HG02973 (cell line): ENCODE measurements around the gene GGT5.
A peak's percentile ranks its signal among the peaks of the same experiment; 100 is the strongest.
"Not testable (repeated sequence)": the region's sequence is repeated elsewhere in the genome, so short reads cannot be mapped to it uniquely, and the experiment has no call there.

Source experiments
- ATAC-seq: cut with Tn5 transposase; IDR thresholded peaks from one replicate; pipeline ENCODE4 v1.9.1; 2021; ENCODE audit warnings: moderate library complexity; ENCODE audit not compliant: unreplicated experiment

Gene GGT5

GRCh38 chr22:24245030-24245431 is at the start of gene GGT5:
Gene GGT5, minus strand, starts transcription at chr22:24245082. Its CDS starts 357 bp downstream, at chr22:24244725.
- ATAC-seq: not testable (repeated sequence)

GRCh38 chr22:24292202-24292830 is 47.4 kb upstream of the GGT5 start:
- ATAC-seq: not testable (repeated sequence)

GRCh38 chr22:24291515-24292201 is 46.8 kb upstream of the GGT5 start:
- ATAC-seq: no peak

- no peak for ATAC-seq
These were observed 45.6 kb upstream of the GGT5 start for GRCh38 chr22:24290459-24290858.

- no peak for ATAC-seq
These were observed 44.9 kb upstream of the GGT5 start for GRCh38 chr22:24289741-24290163.

GRCh38 chr22:24289114-24289513 is 44.2 kb upstream of the GGT5 start:
- no peak for ATAC-seq

GRCh38 chr22:24287801-24288200 is 42.9 kb upstream of the GGT5 start:
- ATAC-seq: not testable (repeated sequence)

GRCh38 chr22:24287212-24287611 is 42.3 kb upstream of the GGT5 start:
- ATAC-seq: not testable (repeated sequence)

GRCh38 chr22:24285245-24285644 is 40.4 kb upstream of the GGT5 start:
- no peak for ATAC-seq

- ATAC-seq: no peak
These were observed 39.9 kb upstream of the GGT5 start for GRCh38 chr22:24284747-24285203.

- ATAC-seq: no peak
These were observed 37.5 kb upstream of the GGT5 start for GRCh38 chr22:24282401-24282800.

GRCh38 chr22:24280363-24280762 is 35.5 kb upstream of the GGT5 start:
- not testable (repeated sequence) for ATAC-seq

- not testable (repeated sequence) for ATAC-seq
These were observed 30.0 kb upstream of the GGT5 start for GRCh38 chr22:24274696-24275405.

- ATAC-seq: not testable (repeated sequence)
These were observed 29.0 kb upstream of the GGT5 start for GRCh38 chr22:24273906-24274305.

- ATAC-seq: not testable (repeated sequence)
These were observed 28.1 kb upstream of the GGT5 start for GRCh38 chr22:24273031-24273430.

GRCh38 chr22:24271386-24271854 is 26.5 kb upstream of the GGT5 start:
- ATAC-seq: no peak

- peak; percentile 77 for ATAC-seq
These were observed 25.9 kb upstream of the GGT5 start, which contains the start of gene SPECC1L for GRCh38 chr22:24270556-24271385. Gene SPECC1L, plus strand, starts transcription at chr22:24270831. Its CDS starts 31,401 bp downstream, at chr22:24302232.

GRCh38 chr22:24266495-24266894 is 21.6 kb upstream of the GGT5 start:
- not testable (repeated sequence) for ATAC-seq

GRCh38 chr22:24265734-24266133 is 20.9 kb upstream of the GGT5 start:
- no peak for ATAC-seq

- not testable (repeated sequence) for ATAC-seq
These were observed 19.5 kb upstream of the GGT5 start for GRCh38 chr22:24264329-24264896.
